HG03520 (cell line): ENCODE measurements around the gene RNF150.
"Not testable (repeated sequence)": the region's sequence is repeated elsewhere in the genome, so short reads cannot be mapped to it uniquely, and the experiment has no call there.

Source experiments
- ATAC-seq: cut with Tn5 transposase; IDR thresholded peaks from one replicate; pipeline ENCODE4 v1.9.1; 2021; ENCODE audit warnings: mild to moderate bottlenecking, moderate library complexity; ENCODE audit not compliant: unreplicated experiment

Gene RNF150

GRCh38 chr4:141078871-141079270 lies 54.4 kb downstream of the RNF150 start:
- ATAC-seq: no peak

DNA sequence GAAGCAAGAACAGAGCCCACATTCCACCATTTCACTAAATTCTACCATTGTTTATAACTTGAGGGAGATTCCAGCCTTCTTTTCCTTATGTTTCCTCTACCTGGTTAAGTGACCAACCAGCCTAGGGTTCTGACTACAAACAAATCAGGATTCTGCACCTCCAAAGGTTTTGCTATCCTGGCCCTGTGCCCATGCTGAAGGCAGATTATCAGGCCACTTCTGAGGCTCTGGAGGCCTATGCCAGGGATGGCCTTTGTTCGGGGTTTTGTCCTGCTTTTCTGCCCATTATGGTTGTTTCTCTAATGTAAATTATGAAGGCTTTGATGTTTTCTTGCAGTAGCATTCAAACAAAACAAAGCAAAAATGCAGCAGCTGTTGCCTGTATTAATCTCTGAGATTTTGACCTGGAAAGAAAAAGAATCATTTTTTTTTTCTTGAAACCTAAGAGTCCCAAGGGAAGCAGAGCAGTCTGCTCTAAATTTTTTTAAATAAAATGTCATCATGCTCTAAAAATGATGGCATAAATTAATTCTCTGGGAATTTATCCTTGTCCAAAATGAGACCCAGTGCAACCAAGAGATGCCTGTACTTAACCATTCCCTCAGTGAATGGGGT lies 55.6 kb downstream of the RNF150 start:
- no peak for ATAC-seq

DNA sequence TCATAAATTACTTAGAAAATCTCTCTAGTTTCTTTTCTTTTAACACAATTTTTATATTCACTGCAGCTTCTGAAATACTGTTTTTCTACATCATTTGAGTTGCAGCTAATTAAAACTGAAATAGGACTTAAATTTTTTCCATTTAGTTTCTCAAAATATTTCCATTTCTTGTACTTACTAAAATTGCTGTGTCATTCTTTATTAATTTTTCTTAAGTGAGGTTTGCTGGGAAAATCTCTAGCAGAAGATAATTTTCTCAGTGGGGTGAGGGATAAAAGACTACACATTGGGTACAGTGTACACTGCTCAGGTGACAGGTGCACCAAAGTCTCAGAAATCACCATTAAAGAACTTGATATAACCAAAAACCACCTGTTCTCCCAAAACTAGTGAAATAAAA lies 57.7 kb downstream of the RNF150 start:
- ATAC-seq: no peak

- ATAC-seq: no peak
Observed at GRCh38 chr4:141074098-141074878, 59.0 kb downstream of the RNF150 start.

- ATAC-seq: no peak
Observed at GRCh38 chr4:141066690-141067089, 66.6 kb downstream of the RNF150 start.

DNA sequence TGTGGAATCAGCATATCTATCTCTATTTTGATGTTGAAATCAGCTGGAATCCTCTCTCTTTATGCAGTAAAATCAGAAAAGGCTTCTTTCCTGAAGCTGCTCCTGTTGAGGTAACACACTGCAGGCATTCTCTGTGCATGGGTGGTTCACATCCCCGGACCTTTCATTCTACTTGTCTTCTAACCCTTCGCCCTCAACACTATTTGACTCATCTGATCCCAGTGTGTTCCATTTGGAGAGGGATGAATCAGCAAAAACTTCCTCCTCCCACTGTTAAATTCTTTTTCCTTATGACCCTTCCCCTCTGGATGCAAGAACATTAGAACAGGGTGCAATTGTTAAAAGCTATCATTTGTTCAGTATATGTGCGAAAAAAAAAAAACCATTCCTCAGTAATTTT lies 67.4 kb downstream of the RNF150 start:
- no peak for ATAC-seq

DNA sequence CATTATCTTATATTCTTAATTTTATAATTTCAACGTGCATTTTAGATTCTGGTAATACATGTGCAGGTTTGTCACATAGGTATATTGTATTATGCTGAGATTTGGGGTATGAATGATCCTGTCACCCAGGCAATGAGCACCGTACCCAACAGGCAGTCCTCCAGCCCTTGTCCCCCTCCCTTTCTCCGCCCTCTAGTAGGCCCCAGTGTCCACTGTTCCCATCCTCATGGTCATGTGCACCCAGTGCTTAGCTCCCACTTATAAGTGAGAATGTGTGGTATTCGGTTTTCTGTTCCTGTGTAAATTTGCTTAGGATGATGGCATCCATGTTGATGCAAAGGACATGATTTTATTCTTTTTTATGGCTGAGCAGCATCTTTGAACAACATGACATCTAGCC lies 70.6 kb downstream of the RNF150 start:
- ATAC-seq: no peak

DNA sequence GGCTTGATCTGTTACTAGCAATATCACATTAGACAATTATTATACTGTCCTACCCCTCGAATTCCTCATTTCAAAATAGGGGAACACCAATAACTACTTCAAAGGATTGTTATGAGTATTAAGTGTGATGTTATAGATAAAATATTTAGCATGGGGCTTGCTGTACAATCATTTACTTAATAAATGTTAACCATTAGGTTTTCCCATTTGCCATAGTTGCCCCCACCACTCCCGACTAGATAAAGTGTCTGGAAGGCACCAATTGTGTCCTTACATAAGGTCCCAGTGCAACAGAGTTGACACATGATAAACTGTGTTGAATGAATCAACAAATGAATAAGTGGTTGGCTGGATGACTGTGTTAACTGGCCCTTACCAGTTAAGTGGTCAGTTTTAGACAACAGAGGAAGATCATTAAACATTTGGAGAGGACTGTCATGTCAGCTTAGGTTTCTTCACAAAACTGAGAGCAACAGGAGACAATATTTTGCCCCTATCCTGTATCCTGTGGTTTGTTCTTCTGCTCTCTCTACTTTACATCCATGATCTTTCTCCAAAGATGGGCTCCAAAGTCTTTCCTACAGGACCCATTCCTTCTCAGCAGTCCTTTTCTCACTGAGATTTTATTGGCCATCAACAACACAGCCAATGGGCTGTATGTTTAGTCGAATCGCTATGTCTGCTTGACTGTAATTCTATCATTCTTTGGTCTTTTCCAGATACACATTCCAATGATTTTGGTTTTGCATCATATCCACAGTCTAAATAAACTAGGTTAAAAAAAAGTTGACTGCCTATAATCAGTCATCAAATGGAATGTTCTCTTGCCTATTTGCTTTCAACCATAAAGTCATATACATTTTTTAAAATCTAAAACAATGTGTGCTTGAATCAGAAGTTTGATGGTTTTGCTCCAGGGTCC lies 74.4 kb downstream of the RNF150 start:
- ATAC-seq: no peak

GRCh38 chr4:141057582-141057981 lies 75.7 kb downstream of the RNF150 start:
- no peak for ATAC-seq

DNA sequence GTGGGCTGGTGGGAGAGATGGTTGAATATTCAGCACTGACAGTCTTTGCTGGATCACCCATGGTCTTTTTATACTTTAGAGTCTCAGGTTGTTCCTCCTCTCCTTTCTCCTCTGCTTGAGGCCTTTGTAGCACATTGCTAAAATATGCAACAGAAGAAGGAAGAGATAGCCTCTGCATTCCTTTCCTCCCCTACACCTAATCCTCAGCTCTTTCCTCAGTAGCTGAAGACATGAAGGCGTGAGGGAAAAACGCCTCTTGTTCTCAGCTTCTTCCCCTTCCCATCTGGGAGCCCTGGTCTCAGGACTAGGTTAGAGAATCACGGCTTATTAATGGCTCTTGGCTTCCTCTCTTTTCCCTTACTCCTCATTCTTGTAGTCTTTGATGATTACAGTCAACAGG lies 76.8 kb downstream of the RNF150 start:
- no peak for ATAC-seq

- no peak for ATAC-seq
Observed at GRCh38 chr4:141054446-141054845, 78.8 kb downstream of the RNF150 start.

DNA sequence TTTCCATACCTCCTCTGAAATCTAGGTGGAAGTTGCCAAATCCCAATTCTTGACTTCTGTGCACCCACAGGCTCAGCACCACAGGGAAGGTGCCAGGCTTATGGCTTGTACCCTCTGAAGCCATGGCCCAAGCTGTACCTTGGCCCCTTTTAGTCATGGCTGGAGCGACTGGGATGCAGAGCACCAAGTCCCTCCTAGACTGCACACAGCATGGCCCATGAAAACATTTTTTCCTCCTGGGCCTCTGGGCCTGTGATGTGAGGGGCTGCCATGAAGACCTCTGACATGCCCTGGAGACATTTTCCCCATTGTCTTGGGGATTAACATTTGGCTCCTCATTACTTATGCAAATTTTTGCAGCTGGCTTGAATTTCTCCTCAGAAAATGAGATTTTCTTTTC lies 82.3 kb downstream of the RNF150 start:
- ATAC-seq: not testable (repeated sequence)

- no peak for ATAC-seq
Observed at GRCh38 chr4:141047228-141047884, 85.9 kb downstream of the RNF150 start.

GRCh38 chr4:141046255-141046654 lies 87.0 kb downstream of the RNF150 start:
- ATAC-seq: no peak

GRCh38 chr4:141045848-141046247 lies 87.4 kb downstream of the RNF150 start:
- no peak for ATAC-seq

GRCh38 chr4:141041021-141041476 lies 92.2 kb downstream of the RNF150 start:
- no peak for ATAC-seq

GRCh38 chr4:141039156-141039555 lies 94.1 kb downstream of the RNF150 start:
- no peak for ATAC-seq

- ATAC-seq: no peak
Observed at GRCh38 chr4:141038428-141038827, 94.8 kb downstream of the RNF150 start.

DNA sequence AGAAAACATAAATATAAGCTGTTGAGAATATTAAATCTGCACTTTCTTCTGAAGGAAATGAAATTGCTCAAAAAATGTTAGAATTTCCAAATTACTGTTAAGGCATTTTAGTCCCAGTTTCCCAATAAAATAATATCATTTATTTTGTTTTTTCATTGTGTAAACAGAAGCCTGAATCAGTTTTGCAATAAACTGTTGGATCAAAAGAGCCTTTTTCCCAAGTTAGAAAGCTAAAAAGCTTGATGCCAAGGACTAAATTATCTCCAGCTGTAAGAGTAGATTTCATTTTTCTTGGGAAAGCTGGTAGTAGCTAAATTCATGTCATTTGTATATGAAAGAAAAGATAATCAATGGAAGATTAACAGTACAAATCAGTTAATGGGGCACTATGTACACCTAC lies 95.8 kb downstream of the RNF150 start:
- ATAC-seq: no peak

DNA sequence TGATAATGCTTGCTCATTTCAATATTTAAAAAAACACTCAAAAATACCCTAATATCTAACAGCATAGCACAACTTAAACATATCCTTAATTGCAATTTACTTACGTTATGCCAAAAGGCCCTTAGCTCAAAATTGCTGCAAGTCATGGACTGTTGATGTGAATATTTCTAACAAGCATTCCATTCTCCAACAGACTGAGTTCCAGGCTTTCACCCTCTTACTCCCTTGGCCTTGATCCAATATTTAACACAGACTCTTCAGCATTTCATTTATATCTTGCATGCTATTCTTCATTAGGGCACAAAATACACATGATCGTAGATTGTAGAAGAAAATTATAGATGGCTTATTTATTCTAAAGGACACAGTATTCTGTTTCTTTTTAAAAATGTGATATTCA lies 96.5 kb downstream of the RNF150 start:
- no peak for ATAC-seq

- ATAC-seq: no peak
Observed at GRCh38 chr4:141035920-141036319, 97.3 kb downstream of the RNF150 start.
